Ovary (tissue), 3 donors: Measurements from ENCODE around the gene TMEM184A.

Experiments used
- EP300 ChIP-seq: sonication (generic); formaldehyde crosslinking; IDR thresholded peaks from one replicate; pipeline ENCODE4 v1.6.1; 2017; ENCODE audit warnings: antibody characterized with exemption
- TF ChIP-seq, protein P1 (sequence below), 3 donors: fragments of 450-650 bp in 2 of 3; fragments of 200-600 bp in 1 of 3; IDR thresholded peaks; one replicate each; pipeline versions ENCODE4 v1.5.1 to v1.8.0; 2016 to 2022; ENCODE audit warnings: antibody characterized with exemption in 3 of 3, mild to moderate bottlenecking in 1 of 3
- donor health status: DM: no; HTN: no; CAD: no.

DNA sequence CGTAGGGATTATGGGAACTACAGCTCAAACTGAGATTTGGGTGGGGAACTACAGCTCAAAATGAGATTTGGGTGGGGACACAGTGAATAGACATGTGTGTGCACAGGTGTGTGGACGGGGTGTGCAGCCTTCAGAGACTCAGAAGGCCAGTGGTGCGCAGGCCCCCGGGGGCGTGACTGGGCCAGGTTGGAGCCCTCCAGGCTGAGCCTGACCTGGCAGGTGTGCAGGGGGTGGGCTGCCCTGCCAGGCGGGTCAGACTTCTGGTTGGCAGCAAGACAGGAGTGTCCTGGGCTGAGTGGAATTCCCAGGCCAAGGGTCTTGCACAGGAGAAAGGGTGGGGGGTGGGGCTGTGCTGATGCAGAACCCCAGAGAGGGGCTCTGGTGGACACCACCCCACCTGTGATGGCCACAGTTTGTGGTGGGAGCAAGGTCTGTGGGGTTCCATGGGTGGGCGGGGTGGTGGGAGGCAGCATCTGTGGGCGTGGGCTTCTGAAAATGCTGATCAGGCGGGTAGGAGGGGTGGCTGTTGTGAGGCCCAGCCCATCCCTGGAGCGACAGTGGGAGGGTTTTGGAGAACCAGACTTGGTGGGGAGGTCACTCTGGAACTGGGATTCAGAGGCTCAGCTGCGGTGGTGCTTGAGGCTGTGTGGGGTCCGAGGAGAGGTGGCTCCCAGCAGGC, 43.1 kb upstream of the TMEM184A start:
- TF ChIP-seq, protein P1, sequence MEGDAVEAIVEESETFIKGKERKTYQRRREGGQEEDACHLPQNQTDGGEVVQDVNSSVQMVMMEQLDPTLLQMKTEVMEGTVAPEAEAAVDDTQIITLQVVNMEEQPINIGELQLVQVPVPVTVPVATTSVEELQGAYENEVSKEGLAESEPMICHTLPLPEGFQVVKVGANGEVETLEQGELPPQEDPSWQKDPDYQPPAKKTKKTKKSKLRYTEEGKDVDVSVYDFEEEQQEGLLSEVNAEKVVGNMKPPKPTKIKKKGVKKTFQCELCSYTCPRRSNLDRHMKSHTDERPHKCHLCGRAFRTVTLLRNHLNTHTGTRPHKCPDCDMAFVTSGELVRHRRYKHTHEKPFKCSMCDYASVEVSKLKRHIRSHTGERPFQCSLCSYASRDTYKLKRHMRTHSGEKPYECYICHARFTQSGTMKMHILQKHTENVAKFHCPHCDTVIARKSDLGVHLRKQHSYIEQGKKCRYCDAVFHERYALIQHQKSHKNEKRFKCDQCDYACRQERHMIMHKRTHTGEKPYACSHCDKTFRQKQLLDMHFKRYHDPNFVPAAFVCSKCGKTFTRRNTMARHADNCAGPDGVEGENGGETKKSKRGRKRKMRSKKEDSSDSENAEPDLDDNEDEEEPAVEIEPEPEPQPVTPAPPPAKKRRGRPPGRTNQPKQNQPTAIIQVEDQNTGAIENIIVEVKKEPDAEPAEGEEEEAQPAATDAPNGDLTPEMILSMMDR (IDR thresholded peaks at IDR 0.05): no peak
- no peak for TF ChIP-seq EP300
